NCI-H2196 treated with DMSO at 0.1 percent for 48 hours (cell line): ENCODE data around the gene CES2.
"Not testable (repeated sequence)": the region's sequence is repeated elsewhere in the genome, so short reads cannot be mapped to it uniquely, and the experiment has no call there.

ENCODE experiments used
- DNase-seq: peaks from one replicate; lab custom pipeline; 2025; ENCODE audit not compliant: unreplicated experiment; lab: John Stamatoyannopoulos, UW

CES2 gene

DNA sequence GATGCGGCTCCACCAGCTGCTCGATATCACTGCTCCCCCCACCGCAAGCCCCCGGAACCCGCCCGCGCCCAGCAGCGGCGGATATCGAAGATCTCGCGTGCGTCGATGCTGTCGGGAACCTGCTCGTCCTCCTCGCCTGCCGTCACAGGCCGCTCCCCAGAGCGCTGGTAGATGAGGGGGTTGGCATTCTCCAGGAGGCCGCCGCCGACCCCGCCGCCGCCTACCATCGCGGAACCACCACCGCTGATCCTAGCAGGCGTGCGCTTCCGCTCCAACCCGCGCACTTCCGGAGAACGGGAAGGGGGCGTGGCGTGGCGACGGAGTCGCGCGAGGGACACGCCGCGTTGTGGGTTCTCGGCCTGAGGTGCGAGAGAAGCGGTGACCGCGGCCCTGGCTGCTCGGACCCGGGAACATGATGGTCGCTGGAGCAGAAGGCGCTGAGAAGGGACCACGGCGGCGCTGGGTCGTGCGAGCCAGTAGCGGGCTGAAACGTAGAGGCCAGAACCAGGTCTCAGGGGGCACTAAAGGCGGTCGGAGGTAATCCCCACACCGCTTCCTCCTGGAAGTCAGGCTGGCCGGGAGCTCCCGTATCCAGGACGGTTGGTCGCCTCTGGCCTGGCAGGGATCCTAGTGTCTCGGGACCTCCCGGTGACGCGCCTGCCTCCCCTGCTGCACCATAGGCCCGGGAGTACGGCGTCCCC lies 1.0 kb upstream of the CES2 start, which contains the start of gene CIAO2B:
CIAO2B (minus strand) TSS at position 265 of the 701 bp plus-strand sequence; CDS start at position 227, 38 bp downstream.
- peak; percentile 20 for DNase-seq

- DNase-seq = not testable (repeated sequence)
Measured at GRCh38 chr16:66934839-66935313, 440 bp upstream of the CES2 start.

GRCh38 chr16:66936462-66936861 lies 1.1 kb downstream of the CES2 start:
- DNase-seq = no peak

GRCh38 chr16:66936889-66937554 lies 1.7 kb downstream of the CES2 start:
- no peak for DNase-seq

GRCh38 chr16:66937725-66938337 lies 2.5 kb downstream of the CES2 start:
- no peak for DNase-seq

DNA sequence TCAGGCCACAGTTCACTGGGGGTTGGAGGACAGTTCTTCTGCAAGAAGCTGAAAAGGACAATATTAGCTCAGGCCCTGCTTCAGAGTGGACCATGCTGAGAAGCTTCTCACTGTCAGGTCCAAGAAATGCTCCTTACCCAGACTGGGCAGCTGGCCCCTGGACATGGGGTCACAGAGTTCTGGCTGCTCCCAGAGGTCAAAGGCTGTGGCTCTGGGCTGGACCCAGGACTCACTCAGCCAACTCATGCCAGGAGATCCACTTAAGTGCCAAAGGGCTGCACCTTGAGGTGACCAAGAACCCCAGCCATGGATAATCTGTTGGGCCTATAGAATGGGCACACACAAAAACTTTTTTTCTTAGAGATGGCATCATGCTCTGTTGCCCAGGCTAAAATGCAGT lies 4.0 kb downstream of the CES2 start:
- DNase-seq = no peak

- no peak for DNase-seq
Measured at GRCh38 chr16:66940236-66940635, 4.9 kb downstream of the CES2 start.

DNA sequence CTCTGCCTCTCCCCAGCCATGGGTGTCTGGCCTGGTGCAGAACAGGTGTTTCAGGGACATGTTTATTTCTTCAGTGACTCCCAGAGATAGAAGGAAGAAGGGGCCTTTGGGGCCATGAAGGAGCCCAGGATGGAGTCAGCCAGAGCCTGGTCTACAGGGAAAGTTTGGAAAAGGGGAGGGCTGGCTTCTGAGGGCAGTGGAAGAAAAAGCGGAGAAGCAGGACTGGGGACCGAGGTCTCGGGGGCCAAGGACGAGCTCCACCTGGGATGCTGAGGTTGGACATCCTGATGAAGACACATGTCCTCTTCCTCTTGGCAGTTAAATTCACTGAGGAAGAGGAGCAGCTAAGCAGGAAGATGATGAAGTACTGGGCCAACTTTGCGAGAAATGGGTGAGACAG lies 7.7 kb downstream of the CES2 start:
- DNase-seq = no peak

- no peak for DNase-seq
Measured at GRCh38 chr16:66943426-66944053, 8.2 kb downstream of the CES2 start.

DNA sequence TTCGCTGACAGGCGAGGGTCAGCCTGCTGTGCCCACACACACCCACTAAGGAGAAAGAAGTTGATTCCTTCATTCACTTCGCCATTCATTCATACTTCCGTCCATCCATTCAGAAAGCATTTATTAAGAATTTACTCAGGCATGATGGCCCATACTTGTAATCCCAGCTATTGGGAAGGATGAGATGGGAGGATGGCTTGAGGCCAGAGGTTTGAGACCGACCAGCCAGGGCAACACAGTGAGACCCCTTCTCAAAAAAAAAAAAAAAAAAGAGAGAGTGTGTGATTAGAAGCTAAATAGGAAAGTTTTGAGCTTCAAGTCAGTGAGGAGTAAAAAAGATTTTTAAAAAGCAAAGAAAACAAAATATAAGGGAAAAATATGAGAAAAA lies 8.7 kb downstream of the CES2 start:
- no peak for DNase-seq

GRCh38 chr16:66944971-66945370 lies 9.7 kb downstream of the CES2 start:
- DNase-seq = not testable (repeated sequence)

DNA sequence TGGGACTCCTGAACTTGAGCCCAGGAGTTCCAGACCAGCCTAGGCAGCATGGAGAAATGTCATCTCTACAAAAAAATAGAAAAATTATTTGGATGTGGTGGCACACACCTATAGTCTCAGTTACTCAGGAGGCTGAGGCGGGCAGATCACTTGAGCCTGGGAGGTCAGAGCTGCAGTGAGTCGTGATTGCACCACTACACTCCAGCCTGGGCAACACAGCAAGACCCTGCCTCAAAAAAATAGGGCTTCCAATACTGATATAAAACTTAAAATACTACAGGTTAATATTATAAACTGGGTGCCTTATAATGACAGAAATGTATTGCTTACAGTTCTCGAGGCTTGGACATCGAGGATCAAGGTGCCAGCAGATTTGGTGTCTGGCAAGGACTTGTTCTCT lies 10.6 kb downstream of the CES2 start:
- DNase-seq = no peak

DNA sequence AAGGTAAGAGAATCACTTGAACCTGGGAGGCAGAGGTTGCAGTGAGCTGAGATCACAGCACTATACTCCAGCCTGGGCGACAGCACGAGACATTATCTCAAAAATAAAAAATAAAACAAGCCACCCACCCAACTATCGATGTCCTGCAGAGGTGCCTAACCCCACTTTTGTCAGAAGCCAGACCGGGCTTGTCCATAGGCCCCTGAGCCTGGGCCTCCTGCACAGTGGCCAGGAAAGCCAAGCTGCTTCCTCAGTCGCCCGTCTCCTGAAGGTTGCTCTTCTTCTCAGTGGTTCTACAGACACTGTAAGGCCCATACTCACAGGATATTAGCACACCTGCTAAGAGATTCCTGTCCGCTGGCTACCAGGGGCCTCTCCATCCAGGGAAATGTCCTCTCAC lies 11.2 kb downstream of the CES2 start:
- no peak for DNase-seq

DNA sequence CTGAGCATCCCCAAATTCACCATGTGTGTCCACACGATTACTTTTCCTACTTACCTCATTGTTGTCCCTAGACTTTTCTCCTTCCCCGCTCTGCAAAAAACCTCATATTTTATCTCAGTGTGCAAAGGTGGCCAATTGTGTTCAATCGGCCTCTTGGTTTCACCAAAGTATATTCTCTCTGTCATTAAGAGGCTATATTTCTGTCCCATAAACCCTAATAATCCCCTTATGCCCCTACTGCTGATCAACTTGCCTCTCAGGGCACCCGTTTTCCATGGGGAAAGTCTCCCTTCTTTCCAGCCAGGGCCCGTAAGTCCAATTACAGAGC lies 11.6 kb downstream of the CES2 start:
- no peak for DNase-seq

DNA sequence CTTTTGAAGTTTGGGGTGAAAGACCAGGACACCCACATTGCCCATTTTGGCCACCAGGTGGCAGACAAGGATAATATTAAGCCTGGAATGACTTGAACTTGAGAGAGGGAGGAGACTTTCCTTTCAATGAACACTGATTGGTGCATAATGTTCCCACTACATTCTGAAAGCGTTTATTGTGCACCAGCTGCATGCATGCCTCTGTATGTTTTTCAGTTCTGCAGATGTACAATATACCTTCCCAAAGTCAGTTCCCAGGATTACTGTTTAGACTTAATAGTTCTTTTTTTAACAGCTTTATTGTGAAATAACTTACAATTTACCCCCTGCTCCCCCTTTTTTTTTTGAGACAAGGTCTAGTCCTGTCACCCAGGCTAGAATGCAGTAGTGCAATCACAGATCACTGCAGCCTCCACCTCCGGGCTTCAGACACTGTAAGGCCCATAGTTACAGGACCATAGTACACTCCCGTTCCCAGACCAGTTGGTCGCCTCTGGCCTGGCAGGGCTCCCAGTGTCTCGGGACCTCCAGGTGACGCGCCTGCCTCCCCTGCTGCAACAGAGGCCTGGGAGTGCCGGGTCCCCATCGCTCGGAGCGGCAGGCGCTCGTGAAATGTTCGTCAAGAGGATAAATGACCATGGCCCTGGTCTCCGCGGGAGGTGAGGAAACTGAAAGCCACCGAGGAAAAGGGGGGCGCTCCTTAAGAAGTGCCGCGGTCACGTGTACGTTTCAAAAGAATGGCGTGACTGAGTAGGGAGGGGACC lies 12.2 kb downstream of the CES2 start:
- DNase-seq = peak; percentile 13

GRCh38 chr16:66948134-66948836 lies 13.0 kb downstream of the CES2 start:
- DNase-seq = no peak

- DNase-seq = no peak
Measured at GRCh38 chr16:66948837-66949225, 13.5 kb downstream of the CES2 start.

DNA sequence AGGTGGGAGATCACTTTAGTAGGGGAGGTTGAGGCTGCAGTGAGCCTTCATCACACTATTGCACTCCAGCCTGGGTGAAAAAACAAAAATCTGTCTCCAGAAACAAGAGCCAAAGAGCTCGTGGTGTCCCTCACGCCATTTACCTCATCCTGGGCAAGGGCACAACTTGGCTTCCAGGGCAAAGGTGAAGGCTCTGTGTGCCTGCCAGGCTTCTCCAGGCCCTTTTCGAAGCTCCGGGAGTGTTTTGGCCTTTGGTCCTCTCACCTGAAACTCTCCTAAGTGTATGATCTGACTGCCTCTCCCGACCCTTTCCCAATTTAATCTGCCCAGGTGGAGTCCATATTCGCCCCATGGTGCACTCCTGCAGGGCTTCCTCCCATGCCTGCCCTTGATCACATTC lies 14.2 kb downstream of the CES2 start:
- no peak for DNase-seq

DNA sequence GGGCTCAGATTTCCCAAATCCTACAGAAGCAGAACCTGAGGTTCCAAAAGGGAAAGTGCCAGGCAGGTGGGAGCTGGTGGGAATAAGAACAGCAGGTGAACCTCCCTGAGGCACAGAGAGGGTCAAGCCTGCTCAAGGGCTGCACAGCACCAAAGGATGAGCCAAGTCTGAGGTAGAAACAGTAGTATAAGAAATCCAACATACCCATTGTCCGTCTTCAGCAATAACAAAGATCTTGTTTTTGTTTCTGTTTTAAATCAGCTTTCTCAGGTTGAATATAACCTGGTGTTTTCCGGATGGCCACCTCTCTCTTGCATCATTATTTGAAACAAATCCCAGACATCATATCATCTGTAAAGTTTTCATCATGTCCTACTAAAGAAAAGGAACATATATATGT lies 15.1 kb downstream of the CES2 start:
- no peak for DNase-seq

GRCh38 chr16:66950971-66951790 lies 15.9 kb downstream of the CES2 start:
- no peak for DNase-seq
